GM18505 (cell line): ENCODE data around the gene IGSF9.

Experiments used
- ATAC-seq: cut with Tn5 transposase; IDR thresholded peaks from one replicate; pipeline ENCODE4 v1.9.1; 2021; ENCODE audit not compliant: unreplicated experiment
- POLR2A ChIP-seq: IDR thresholded peaks from 4 replicates; pipeline ENCODE4 v1.6.1; 2011; ENCODE audit warnings: borderline replicate concordance; ENCODE audit not compliant: insufficient read depth, insufficient read length; ENCODE audit errors: extremely low read depth

IGSF9 gene

GRCh38 chr1:159920202-159920601 is 25.2 kb downstream of the IGSF9 start:
- TF ChIP-seq POLR2A: no peak
- ATAC-seq: no peak

GRCh38 chr1:159919236-159919865 is 26.1 kb downstream of the IGSF9 start:
- ATAC-seq: no peak
- no peak for TF ChIP-seq POLR2A

GRCh38 chr1:159918352-159919200 is 26.8 kb downstream of the IGSF9 start:
- TF ChIP-seq POLR2A: no peak

GRCh38 chr1:159917533-159918351 is 27.7 kb downstream of the IGSF9 start:
- TF ChIP-seq POLR2A: no peak
- no peak for ATAC-seq

More at GRCh38 chr1:159918352-159919200, 26.8 kb downstream of the IGSF9 start:
- no peak for ATAC-seq

- ATAC-seq: no peak
- TF ChIP-seq POLR2A: no peak
These were observed 29.0 kb downstream of the IGSF9 start for GRCh38 chr1:159916242-159917051.

GRCh38 chr1:159915571-159916241 is 29.7 kb downstream of the IGSF9 start:
- TF ChIP-seq POLR2A: no peak
- no peak for ATAC-seq

GRCh38 chr1:159914252-159915018 is 31.0 kb downstream of the IGSF9 start:
- ATAC-seq: no peak
- TF ChIP-seq POLR2A: no peak

GRCh38 chr1:159913451-159914192 is 31.8 kb downstream of the IGSF9 start:
- TF ChIP-seq POLR2A: no peak
- no peak for ATAC-seq

GRCh38 chr1:159911326-159912070 is 33.9 kb downstream of the IGSF9 start:
- TF ChIP-seq POLR2A: no peak
- ATAC-seq: no peak
